Coronary artery (tissue), 2 donors: ENCODE data around the gene SELENOM.

Source experiments
- DNase-seq: peaks from one replicate; pipeline ENCODE4 v3.0.0-alpha.2; 2017; ENCODE audit warnings: low spot score
- H3K27ac ChIP-seq, 2 donors: fragments of 200-600 bp; sonication (generic); one replicate each; pipeline ENCODE4 v1.5.1; 2016 to 2019
- H3K4me3 ChIP-seq: fragments of 200-600 bp; sonication (generic); 2 replicates; pipeline ENCODE4 v1.5.1; 2016; ENCODE audit warnings: mild to moderate bottlenecking, moderate library complexity
- TF ChIP-seq, protein P1 (sequence below): fragments of 200-600 bp; sonication (generic); IDR thresholded peaks from one replicate; pipeline ENCODE4 v1.5.1; 2019; ENCODE audit warnings: antibody characterized with exemption

Gene SELENOM

DNA sequence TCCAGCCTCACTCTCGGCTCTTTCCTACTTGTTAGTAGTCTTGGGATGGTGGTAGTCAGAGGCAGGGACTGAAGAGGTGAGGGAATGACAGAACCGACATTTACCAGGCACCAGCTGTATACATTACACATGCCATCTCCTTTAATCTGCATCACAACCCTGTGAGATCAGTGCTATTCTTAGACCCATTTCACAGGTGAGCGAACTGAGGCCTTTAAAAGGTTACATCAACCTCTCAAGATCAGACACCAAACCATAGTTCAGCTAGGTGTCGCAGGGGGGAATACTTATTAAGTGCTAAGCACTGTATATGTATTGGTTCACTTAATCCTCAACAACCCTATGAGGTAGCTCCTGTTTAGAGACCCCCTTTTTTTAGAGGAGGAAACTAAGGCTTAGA, 27.3 kb upstream of the SELENOM start:
- Histone ChIP-seq H3K4me3 (no peak overlapping the region), H3K27ac (no peak overlapping the region)
- TF ChIP-seq, protein P1, sequence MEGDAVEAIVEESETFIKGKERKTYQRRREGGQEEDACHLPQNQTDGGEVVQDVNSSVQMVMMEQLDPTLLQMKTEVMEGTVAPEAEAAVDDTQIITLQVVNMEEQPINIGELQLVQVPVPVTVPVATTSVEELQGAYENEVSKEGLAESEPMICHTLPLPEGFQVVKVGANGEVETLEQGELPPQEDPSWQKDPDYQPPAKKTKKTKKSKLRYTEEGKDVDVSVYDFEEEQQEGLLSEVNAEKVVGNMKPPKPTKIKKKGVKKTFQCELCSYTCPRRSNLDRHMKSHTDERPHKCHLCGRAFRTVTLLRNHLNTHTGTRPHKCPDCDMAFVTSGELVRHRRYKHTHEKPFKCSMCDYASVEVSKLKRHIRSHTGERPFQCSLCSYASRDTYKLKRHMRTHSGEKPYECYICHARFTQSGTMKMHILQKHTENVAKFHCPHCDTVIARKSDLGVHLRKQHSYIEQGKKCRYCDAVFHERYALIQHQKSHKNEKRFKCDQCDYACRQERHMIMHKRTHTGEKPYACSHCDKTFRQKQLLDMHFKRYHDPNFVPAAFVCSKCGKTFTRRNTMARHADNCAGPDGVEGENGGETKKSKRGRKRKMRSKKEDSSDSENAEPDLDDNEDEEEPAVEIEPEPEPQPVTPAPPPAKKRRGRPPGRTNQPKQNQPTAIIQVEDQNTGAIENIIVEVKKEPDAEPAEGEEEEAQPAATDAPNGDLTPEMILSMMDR, result no peak
- DNase-seq, result no peak

DNA sequence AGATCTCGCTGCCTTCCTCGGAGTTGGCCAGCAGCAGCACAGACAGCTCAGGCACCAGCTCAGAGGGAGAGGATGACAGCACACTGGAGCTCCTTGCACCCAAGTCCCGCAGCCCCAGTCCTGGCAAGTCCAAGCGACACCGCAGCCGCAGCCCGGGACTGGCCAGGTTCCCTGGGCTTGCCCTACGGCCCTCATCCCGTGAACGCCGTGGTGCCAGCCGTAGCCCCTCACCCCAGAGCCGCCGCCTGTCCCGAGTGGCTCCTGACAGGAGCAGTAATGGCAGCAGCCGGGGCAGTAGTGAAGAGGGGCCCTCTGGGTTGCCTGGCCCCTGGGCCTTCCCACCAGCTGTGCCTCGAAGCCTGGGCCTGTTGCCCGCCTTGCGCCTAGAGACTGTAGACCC, 26.5 kb upstream of the SELENOM start:
- DNase-seq, result no peak
- H3K4me3 ChIP-seq, result no peak overlapping the region
- TF ChIP-seq, protein P1, result no peak
- no peak overlapping the region for H3K27ac ChIP-seq

DNA sequence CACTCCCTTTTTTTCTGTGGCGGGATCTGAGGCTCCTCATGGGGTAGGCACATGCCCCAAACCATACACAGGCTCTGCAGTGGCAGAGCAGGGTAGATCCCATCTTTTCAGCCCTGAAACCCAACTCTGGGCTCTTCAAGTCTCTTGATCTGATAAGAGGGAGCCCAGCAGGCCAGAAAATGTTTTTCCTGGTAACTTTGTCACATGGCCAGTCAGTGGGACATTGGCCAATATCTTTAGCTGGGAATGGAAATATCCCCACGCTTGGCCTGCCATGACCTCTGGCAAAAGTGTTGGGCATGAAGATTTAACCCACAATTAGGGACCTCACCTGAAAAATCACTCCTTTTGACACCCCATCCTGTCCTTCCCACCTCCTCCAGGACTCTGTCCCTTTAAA, 23.5 kb upstream of the SELENOM start:
- H3K4me3 ChIP-seq, result no peak overlapping the region
- no peak overlapping the region for H3K27ac ChIP-seq
- DNase-seq, result no peak
- TF ChIP-seq, protein P1, result no peak

DNA sequence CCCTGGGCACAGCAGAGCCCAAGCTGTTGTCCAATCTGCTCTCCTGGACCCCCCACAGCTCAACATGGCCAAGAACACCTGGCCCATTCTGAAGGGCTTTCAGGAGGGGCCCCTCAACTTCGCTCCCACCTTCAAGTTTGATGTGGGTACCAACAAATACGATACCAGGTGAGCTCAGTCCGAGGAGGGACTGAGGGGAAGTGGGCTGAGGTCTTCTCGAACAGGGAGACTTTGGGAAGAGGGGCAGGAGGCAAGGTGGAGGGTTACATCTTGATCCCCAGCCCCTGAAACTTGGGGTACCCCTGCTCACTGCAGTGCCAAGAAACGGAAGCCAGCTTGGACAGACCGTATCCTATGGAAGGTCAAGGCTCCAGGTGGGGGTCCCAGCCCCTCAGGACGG, 20.8 kb upstream of the SELENOM start:
- Histone ChIP-seq H3K4me3 (no peak overlapping the region), H3K27ac (no peak overlapping the region)
- no peak for DNase-seq
- TF ChIP-seq, protein P1, result no peak

DNA sequence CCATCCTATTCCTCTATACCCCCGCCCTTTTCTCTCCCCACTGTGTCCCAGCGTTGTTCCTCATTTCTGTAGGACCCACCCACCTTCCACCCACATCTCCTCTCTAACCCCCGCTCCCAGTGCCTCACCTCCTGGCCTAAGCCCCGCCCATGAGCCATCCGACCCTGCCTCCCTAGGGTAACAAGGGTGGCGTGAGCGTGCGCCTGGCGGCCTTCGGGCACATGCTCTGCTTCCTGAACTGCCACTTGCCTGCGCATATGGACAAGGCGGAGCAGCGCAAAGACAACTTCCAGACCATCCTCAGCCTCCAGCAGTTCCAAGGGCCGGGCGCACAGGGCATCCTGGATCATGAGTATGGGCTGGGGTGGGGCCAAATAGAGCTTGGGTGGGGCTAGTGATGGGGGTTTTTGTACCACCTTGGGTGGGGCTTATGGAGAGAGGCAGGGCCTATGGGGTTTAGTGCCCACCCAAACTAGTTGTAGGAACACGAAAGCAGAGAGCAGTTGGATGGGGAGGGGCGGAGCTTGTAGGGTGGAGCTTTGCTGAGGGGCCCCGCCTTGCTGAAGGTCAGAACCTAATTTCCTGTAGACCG, 19.9 kb upstream of the SELENOM start:
- Histone ChIP-seq H3K4me3 (no peak overlapping the region), H3K27ac (no peak overlapping the region)
- DNase-seq, result peak; percentile 67
- TF ChIP-seq, protein P1, result no peak

DNA sequence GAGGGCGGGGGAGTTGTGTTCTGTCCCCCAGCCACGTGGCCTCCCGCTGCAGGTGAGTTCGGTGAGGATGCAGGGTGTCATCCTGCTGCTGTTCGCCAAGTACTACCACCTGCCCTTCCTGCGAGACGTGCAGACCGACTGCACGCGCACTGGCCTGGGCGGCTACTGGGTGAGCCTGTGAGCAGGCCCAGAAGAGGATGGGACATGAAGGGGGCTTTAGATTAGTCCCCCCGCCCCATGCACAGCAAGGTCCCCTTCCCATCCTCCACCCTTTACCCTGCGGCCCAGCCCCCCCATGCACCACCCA, 19.5 kb upstream of the SELENOM start:
- no peak for DNase-seq
- H3K4me3 ChIP-seq, result no peak overlapping the region
- H3K27ac ChIP-seq, result no peak overlapping the region
- TF ChIP-seq, protein P1, result no peak

DNA sequence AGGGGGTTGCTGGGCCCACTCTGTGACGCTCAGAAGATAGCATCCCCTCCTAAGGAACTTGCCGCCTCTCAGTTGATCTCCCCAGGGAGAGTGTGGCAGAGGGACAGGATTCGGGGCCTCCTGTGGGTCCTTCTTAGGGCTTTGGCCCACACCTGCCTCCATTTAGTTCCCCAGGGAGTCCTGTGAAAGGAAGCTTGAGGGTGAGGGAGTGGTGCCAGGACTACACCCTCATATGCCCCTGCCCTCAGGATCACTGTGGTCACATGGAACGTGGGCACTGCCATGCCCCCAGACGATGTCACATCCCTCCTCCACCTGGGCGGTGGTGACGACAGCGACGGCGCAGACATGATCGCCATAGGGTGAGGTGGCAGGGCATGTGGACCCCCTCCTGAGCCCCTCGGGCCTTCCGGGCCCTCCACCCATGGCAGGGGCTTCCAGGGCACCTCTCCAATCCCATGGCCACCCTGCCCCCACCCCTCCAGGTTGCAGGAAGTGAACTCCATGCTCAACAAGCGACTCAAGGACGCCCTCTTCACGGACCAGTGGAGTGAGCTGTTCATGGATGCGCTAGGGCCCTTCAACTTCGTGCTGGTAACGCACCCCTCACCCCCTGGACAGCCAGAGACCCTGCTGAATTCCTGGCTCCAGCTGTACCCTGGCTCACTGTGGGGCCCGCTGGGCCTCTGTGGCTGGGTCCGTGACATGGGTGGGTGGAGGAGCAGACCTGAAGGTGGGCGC, 18.9 kb upstream of the SELENOM start:
- Histone ChIP-seq H3K4me3 (no peak overlapping the region), H3K27ac (no peak overlapping the region)
- TF ChIP-seq, protein P1, result no peak
- DNase-seq, result no peak
